Adrenal gland (tissue), 12 donors: ENCODE results near the gene SLC25A45. TPM values are rescaled to one million over a fixed set of nuclear protein-coding genes. Genes with fewer than 3 reads are reported as not detected.

Experiments
- DNase-seq, 7 donors: peaks; one replicate each; pipeline ENCODE4 v3.0.0-alpha.2; 2019 to 2020
- H3K27ac ChIP-seq, 5 donors: fragments of 200-600 bp; sonication (generic) in 4 of 5; 1 replicate in 3 of 5; 2 replicates in 2 of 5; pipeline versions ENCODE4 v1.5.1 to v1.8.0; 2016 to 2020; ENCODE audit warnings: mild to moderate bottlenecking in 1 of 5
- H3K27me3 ChIP-seq: fragments of 200-600 bp; 2 replicates; pipeline ENCODE4 v1.8.0; 2021
- H3K36me3 ChIP-seq, 2 donors: fragments of 200-600 bp; replicated peaks in 1 of 2; 1 replicate in 1 of 2; 2 replicates in 1 of 2; pipeline versions ENCODE4 v1.5.1 to v1.8.0; 2018 to 2022
- H3K4me1 ChIP-seq, 2 donors: fragments of 200-600 bp; replicated peaks in 1 of 2; 1 replicate in 1 of 2; 2 replicates in 1 of 2; pipeline versions ENCODE4 v1.5.1 to v1.8.0; 2018 to 2021
- H3K4me3 ChIP-seq, 4 donors: fragments of 200-600 bp; sonication (generic) in 3 of 4; one replicate each; pipeline ENCODE4 v1.5.1; 2016 to 2018
- H3K9me3 ChIP-seq, 3 donors: fragments of 200-600 bp; sonication (generic) in 1 of 3; replicated peaks in 1 of 3; 1 replicate in 2 of 3; 2 replicates in 1 of 3; pipeline versions ENCODE4 v1.5.1 to v1.8.0; 2016 to 2021
- POLR2A ChIP-seq, 2 donors: fragments of 450-650 bp; IDR thresholded peaks; one replicate each; pipeline ENCODE4 v1.6.1; 2017; ENCODE audit warnings: antibody characterized with exemption in 2 of 2, mild to moderate bottlenecking in 2 of 2, moderate library complexity in 1 of 2
- WGBS, 4 donors: extraction: QIAGEN DNeasy Blood & Tissue Kit in 2 of 4; methylation state at CpG; one replicate each; pipeline versions ENCODE4 v1.1.5 to v1.1.7; 2013 to 2017; 5-methylcytosine and 5-hydroxymethylcytosine counted together
- intact Hi-C, 2 donors: fragments of 100-400 bp; cut with DNase I; formaldehyde crosslinking; loops; one replicate each; pipeline versions ENCODE4 v1.14.1 to v1.15.0; 2022 to 2023
- polyA plus RNA-seq, 3 donors: library from polyadenylated mRNA; stranded (reverse); fragments of 200-250 nt in 2 of 3; fragments of 350-450 nt in 1 of 3; fragmentation: Illumina TruSeq in 1 of 3; extraction: RNeasy Lipid Tissue Mini Kit (QIAGEN cat#74804) in 1 of 3; gene quantifications; one replicate each; pipeline ENCODE4 v1.2.3, GENCODE V29; 2013 to 2014
- total RNA-seq, 9 donors: library from RNA; depleted of rRNA in 4 of 9; stranded (reverse); fragments of >200 nt in 4 of 9; fragments of 120-200 nt in 1 of 9; fragmentation: NEBNext Ultra II Directional in 1 of 9; extraction: Animal tissue kit (Norgen Biotek cat#: 25700) in 1 of 9; gene quantifications; one replicate each; pipeline versions ENCODE4 v1.1.0 to v1.2.4, GENCODE V29; 2013 to 2023
- TF ChIP-seq, protein P1 (sequence below), 6 experiments: fragments of 450-650 bp in 4 of 6; fragments of 200-600 bp in 2 of 6; sonication (generic) in 1 of 6; IDR thresholded peaks; 1 replicate in 5 of 6; 2 replicates in 1 of 6; pipeline versions ENCODE4 v1.5.1 to v1.8.0; 2016 to 2021; ENCODE audit warnings: antibody characterized with exemption in 6 of 6, mild to moderate bottlenecking in 2 of 6, moderate library complexity in 1 of 6
- donor health status: healthy with polysubstance abuse.
- donor health status: Bipolar disorder and iron deficiency.
- donor health status: DM: yes; HTN: yes; CAD: no.
- donor health status: DM: no; HTN: no; CAD: no.
- donor health status: DM: no; HTN: no; CAD: no.
- donor health status: DM: yes; HTN: yes; CAD: no.

SLC25A45 gene
- total and polyA plus RNA-seq, 12 donors: 1.1 to 21.0 (median 6.7) TPM

DNA sequence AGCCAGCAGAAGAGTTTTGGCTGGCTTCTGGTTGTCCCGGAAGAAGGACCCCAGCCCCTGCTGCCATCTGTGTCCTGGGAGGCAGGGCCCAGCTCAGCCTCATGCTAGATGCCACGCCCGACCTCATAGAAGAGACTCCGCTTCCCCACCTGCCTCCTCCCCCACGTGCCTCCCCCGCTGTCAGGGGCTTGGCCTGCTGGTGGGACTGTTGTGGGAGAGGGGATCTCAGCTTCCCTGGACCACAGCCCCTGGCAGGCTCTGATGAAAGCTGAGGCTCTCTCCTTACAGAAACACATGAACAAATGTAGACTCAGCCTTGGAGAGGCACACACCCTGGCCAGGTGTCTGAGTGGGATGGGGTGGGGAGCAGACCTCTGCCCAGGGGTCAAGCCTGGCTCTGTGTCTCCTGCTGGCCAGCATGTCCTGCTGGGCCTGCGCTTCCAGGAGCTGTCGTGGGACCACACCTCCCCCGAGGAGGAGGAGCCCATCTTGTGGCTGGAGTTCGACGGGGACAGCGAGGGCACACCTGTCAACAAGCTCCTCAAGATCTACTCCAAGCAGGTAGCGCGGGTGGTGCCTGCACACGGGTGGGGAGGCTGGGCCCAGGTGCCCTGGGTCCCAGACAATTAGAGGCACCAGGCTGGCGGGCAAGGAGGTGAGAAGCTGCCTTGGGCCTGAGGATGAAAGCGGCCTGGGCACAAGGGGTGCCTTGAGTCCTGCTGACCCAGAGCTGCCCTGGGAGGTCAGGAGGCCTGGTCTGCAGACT is 18.0 kb upstream of the SLC25A45 start:
- 89 to 93% (median 90%) methylated on average over 2 to 17 of the region's 17 CpGs for WGBS, 4 donors
- DNase-seq: no peak
- intact Hi-C loops: no loop called here
- Histone ChIP-seq H3K4me3 (no peak overlapping the region), H3K27ac (no peak overlapping the region), H3K9me3 (no peaks in the 10 kb centered on the region), H3K4me1 (peaks cover 0 to 7% of the 10 kb centered on the region in 2 donors), H3K27me3 (no peaks in the 10 kb centered on the region), H3K36me3 (peaks cover 0 to 64% of the 10 kb centered on the region in 2 donors)
- TF ChIP-seq, protein P1, sequence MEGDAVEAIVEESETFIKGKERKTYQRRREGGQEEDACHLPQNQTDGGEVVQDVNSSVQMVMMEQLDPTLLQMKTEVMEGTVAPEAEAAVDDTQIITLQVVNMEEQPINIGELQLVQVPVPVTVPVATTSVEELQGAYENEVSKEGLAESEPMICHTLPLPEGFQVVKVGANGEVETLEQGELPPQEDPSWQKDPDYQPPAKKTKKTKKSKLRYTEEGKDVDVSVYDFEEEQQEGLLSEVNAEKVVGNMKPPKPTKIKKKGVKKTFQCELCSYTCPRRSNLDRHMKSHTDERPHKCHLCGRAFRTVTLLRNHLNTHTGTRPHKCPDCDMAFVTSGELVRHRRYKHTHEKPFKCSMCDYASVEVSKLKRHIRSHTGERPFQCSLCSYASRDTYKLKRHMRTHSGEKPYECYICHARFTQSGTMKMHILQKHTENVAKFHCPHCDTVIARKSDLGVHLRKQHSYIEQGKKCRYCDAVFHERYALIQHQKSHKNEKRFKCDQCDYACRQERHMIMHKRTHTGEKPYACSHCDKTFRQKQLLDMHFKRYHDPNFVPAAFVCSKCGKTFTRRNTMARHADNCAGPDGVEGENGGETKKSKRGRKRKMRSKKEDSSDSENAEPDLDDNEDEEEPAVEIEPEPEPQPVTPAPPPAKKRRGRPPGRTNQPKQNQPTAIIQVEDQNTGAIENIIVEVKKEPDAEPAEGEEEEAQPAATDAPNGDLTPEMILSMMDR (IDR thresholded peaks at IDR 0.05): no peak
- no peak for TF ChIP-seq POLR2A (IDR thresholded peaks at IDR 0.05)

DNA sequence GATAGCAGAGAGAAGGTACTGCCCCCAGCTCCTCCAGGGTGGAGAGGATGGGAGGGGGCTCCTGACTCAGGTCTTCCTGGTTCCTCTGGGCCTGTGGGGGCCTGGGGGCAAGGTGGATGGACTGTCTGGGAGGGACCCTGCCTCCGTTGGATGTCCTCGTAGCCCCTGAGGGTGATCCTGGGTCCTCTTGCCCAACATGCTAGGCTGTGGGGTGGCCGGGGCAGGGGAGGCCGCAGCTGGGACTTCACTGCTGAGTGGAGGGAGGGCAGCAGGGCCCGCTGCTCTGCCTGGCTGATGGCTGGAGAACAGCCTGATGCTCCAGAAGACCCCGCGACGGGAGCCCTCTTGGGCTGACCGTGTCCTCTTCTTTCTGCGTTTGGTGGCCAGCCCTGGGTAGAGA is 17.4 kb upstream of the SLC25A45 start:
- Histone ChIP-seq H3K4me3 (no peak overlapping the region), H3K36me3 (peaks cover 0 to 62% of the 10 kb centered on the region in 2 donors), H3K27me3 (no peaks in the 10 kb centered on the region), H3K27ac (no peak overlapping the region), H3K4me1 (peaks cover 0 to 7% of the 10 kb centered on the region in 2 donors), H3K9me3 (no peaks in the 10 kb centered on the region)
- TF ChIP-seq, protein P1 (IDR thresholded peaks at IDR 0.05): no peak
- TF ChIP-seq POLR2A (IDR thresholded peaks at IDR 0.05): no peak
- intact Hi-C loops: no loop called here
- DNase-seq: no peak
- 93 to 100% (median 98%) methylated on average over 1 to 10 of the region's 10 CpGs for WGBS, 4 donors

DNA sequence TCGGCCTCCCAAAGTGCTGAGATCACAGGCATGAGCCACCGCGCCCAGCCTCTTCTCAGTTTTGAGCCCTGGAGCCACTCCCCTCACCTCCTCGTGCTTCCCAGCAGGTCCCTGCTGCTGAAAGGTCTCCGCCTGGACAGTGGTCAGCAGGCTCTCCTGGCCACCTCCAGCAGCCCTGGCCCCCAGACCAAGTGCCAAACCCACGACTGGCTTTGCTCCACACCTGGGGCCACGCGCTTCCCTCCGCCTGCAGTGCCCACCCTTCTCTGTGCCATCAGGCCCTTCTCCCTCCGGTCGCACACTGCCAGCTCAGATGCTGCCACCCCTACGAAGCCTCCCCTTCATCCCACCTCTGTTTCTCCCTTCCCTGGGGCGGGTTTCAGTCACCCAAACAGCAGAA is 16.8 kb upstream of the SLC25A45 start:
- 90 to 97% (median 92%) methylated on average over 13 of the region's 13 CpGs for WGBS, 4 donors
- no peaks in the 10 kb centered on the region for H3K9me3 ChIP-seq
- H3K4me1 ChIP-seq: peaks cover 0 to 7% of the 10 kb centered on the region in 2 donors
- no peak for TF ChIP-seq POLR2A (IDR thresholded peaks at IDR 0.05)
- TF ChIP-seq, protein P1 (IDR thresholded peaks at IDR 0.05): no peak
- intact Hi-C loops: no loop called here
- peaks cover 0 to 65% of the 10 kb centered on the region in 2 donors for H3K36me3 ChIP-seq
- H3K27me3 ChIP-seq: no peaks in the 10 kb centered on the region
- no peak overlapping the region for H3K27ac ChIP-seq
- H3K4me3 ChIP-seq: no peak overlapping the region
- DNase-seq: no peak

DNA sequence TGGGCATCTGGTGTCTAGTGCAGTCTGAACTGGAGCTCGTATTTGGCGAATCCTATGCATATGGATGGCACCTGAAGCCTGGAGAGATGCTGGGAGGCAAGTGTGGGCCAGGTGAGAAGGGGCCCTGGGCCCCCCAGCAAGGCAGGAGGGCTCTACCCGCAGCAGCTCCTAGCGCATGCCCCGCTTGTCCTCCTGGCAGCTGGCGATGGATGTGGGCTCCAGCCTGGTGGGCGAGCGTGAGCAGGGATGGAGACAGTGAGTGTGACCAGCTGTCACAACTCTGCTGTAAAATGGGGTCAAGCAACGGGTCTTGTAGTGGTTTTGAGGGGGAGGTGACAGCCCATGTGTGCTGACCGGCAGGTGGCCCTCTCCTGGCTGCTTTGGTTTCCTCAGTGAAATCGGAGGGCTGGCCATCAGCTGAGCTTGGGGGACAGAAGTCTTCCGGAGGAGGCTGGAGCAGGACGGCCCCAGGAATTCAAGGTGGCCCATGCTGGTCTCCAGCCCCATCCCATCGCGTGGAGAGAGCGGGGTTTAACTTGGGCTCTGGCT is 16.0 kb upstream of the SLC25A45 start:
- Histone ChIP-seq H3K36me3 (peaks cover 0 to 72% of the 10 kb centered on the region in 2 donors), H3K4me3 (no peak overlapping the region), H3K4me1 (no peaks in the 10 kb centered on the region), H3K9me3 (no peaks in the 10 kb centered on the region), H3K27me3 (no peaks in the 10 kb centered on the region), H3K27ac (no peak overlapping the region)
- DNase-seq: no peak
- intact Hi-C loops: no loop called here
- no peak for TF ChIP-seq POLR2A (IDR thresholded peaks at IDR 0.05)
- TF ChIP-seq, protein P1 (IDR thresholded peaks at IDR 0.05): no peak
- WGBS, 4 donors: 79 to 92% (median 90%) methylated on average over 12 to 16 of the region's 16 CpGs
